ENCODE data around the gene RIPOR2.

- TF ChIP-seq CTCF (IDR thresholded peaks at IDR 0.05), result no peak
- no peak for TF ChIP-seq POLR2A (IDR thresholded peaks at IDR 0.05)
Measured at GRCh38 chr6:24829657-24830056, 106.1 kb downstream of the RIPOR2 start.
